Measurements from ENCODE around the gene MAD2L2. TPM values are rescaled to one million over a fixed set of nuclear protein-coding genes. Genes with fewer than 3 reads are reported as not detected.

MAD2L2 gene
- total RNA-seq, 1 experiment from 2014 or later = 127 TPM

DNA sequence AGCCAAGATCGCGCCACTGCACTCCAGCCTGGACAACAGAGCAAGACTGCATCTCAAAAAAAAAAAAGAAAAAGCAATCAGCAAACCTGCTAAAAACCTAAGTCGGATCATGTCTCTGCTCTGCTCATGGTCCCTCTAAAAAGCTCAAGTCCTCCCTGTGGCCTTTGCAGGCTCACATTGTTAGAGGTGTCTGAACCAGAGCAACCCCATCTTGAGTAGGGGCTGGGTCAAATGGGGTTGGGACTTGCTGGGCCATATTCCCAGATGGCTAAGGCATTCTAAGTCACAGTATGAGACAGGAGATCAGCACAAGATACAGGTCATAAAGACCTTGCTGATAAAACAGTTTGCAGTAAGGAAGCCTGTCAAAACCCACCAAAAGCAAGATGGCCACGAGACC is 7.6 kb upstream of the MAD2L2 start:
- H2AFZ ChIP-seq (ENCODE audit: low read length) = no peak overlapping the region
- H3K36me3 ChIP-seq (ENCODE audit: low read depth, low read length) = no peaks in the 10 kb centered on the region
- H4K20me1 ChIP-seq (ENCODE audit: low read length) = no peaks in the 10 kb centered on the region
- intact Hi-C loops (cut with micrococcal nuclease) = no loop called here
- H3K4me2 ChIP-seq (ENCODE audit: low read length) = no peak overlapping the region
- H3K4me1 ChIP-seq (ENCODE audit: insufficient read depth, low read length) = peaks cover 17% of the 10 kb centered on the region
- no peak overlapping the region for H3K9ac ChIP-seq (ENCODE audit: low read length)
- no peaks in the 10 kb centered on the region for H3K9me3 ChIP-seq (ENCODE audit: low read length)
- ChIA-PET POLR2A (ENCODE audit: unreplicated experiment) (no interaction called here), CTCF (no interaction called here)
- no peaks in the 10 kb centered on the region for H3F3A ChIP-seq (ENCODE audit: low read length, unreplicated experiment)
- ATAC-seq (no peak), DNase-seq (no peak)
- H3K27ac ChIP-seq (ENCODE audit: low read length) = no peak overlapping the region
- BruUV-seq (replicated peaks) = no TSS peak
- H3K9me2 ChIP-seq (replicated peaks; ENCODE audit: low read length) = no peaks in the 10 kb centered on the region
- no peak overlapping the region for H3K4me3 ChIP-seq (ENCODE audit: low read length)
- TF ChIP-seq, protein P1, sequence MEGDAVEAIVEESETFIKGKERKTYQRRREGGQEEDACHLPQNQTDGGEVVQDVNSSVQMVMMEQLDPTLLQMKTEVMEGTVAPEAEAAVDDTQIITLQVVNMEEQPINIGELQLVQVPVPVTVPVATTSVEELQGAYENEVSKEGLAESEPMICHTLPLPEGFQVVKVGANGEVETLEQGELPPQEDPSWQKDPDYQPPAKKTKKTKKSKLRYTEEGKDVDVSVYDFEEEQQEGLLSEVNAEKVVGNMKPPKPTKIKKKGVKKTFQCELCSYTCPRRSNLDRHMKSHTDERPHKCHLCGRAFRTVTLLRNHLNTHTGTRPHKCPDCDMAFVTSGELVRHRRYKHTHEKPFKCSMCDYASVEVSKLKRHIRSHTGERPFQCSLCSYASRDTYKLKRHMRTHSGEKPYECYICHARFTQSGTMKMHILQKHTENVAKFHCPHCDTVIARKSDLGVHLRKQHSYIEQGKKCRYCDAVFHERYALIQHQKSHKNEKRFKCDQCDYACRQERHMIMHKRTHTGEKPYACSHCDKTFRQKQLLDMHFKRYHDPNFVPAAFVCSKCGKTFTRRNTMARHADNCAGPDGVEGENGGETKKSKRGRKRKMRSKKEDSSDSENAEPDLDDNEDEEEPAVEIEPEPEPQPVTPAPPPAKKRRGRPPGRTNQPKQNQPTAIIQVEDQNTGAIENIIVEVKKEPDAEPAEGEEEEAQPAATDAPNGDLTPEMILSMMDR (conservative IDR thresholded peaks at IDR 0.05; ENCODE audit: low read depth, low read length) = no peak
- H3K27me3 ChIP-seq (ENCODE audit: low read length) = peaks cover 24% of the 10 kb centered on the region
- no peaks in the 10 kb centered on the region for H3K79me2 ChIP-seq (ENCODE audit: low read length)

DNA sequence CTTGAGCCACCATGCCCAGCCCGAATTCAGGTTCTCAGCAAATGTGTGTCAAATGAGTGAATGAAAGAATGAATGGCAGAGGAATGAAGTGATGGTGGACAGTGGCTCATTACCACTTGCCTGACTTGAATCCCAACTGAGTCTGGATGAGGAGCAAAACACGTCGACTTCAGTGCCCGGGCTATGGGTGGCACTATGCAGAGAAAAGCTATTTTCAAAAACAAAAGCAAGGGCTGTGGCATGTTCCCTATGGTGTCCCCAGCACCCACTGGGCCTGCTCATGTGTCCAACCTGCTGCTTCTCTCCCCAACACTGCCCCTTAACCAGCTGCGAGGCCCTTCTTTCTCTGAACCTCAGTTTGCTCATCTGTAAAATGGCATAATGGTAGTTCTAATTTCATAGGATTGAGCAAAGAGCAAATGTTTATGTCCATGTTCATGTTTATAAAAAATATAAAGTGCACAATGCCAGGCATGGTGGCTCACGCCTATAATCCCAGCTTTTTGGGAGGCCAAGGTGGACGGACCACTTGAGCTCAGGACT is 4.3 kb upstream of the MAD2L2 start:
- Histone ChIP-seq H4K20me1 (ENCODE audit: low read length) (no peaks in the 10 kb centered on the region), H3K9me2 (replicated peaks; ENCODE audit: low read length) (no peaks in the 10 kb centered on the region), H3K27ac (ENCODE audit: low read length) (no peak overlapping the region), H3K4me3 (ENCODE audit: low read length) (no peak overlapping the region), H3K9me3 (ENCODE audit: low read length) (no peaks in the 10 kb centered on the region), H3K9ac (ENCODE audit: low read length) (no peak overlapping the region), H3K36me3 (ENCODE audit: low read depth, low read length) (no peaks in the 10 kb centered on the region), H3K27me3 (ENCODE audit: low read length) (peaks cover 7% of the 10 kb centered on the region), H3K79me2 (ENCODE audit: low read length) (no peaks in the 10 kb centered on the region), H3F3A (ENCODE audit: low read length, unreplicated experiment) (no peaks in the 10 kb centered on the region), H3K4me1 (ENCODE audit: insufficient read depth, low read length) (peaks cover 4% of the 10 kb centered on the region; the same call in 1 of the 2 replicates), H3K4me2 (ENCODE audit: low read length) (no peak overlapping the region), H2AFZ (ENCODE audit: low read length) (no peak overlapping the region)
- intact Hi-C loops (cut with micrococcal nuclease) = no loop called here
- POLR2A ChIA-PET (ENCODE audit: unreplicated experiment) = interaction anchor here (0.7 kb wide), 1 partner anchor 211 kb away, joined by 3 read pairs; no protein-coding TSS in a partner anchor
- TF ChIP-seq EZH2phosphoT487 (IDR thresholded peaks at IDR 0.05; ENCODE audit: borderline replicate concordance, low read length) = no peak
- TF ChIP-seq, protein P1 (conservative IDR thresholded peaks at IDR 0.05; ENCODE audit: low read depth, low read length) = peak; percentile 23; the same call in 1 of the 2 replicates
- no peak for TF ChIP-seq EZH2 (IDR thresholded peaks at IDR 0.05; ENCODE audit: low read length, unreplicated experiment)
- CTCF ChIA-PET = no interaction called here
- DNase-seq = no peak
- no TSS peak for BruUV-seq (replicated peaks)
- ATAC-seq = no peak

DNA sequence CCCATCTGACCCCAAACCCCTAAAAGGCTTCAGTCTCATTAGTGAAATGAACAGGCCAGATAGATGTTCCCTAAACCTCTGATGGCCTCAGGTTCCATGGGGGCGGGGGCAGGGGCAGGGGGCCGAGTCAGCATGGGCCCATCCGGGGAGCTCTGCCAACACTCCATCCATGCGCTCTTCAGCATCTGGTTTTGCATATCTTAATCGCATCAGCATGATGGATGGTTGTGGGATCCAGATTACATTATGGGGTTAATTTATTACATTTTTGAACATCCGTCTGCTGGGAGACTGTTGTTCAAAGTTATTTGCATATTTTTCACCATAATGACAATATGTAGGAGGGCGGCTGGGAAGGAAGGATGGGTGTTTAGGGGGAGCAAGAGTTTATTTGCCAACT is 3.1 kb upstream of the MAD2L2 start:
- DNase-seq (no peak), ATAC-seq (no peak)
- Histone ChIP-seq H3K27me3 (ENCODE audit: low read length) (no peaks in the 10 kb centered on the region), H4K20me1 (ENCODE audit: low read length) (no peaks in the 10 kb centered on the region), H3K4me2 (ENCODE audit: low read length) (no peak overlapping the region), H3K9me2 (replicated peaks; ENCODE audit: low read length) (no peaks in the 10 kb centered on the region), H3K36me3 (ENCODE audit: low read depth, low read length) (no peaks in the 10 kb centered on the region), H3K27ac (ENCODE audit: low read length) (no peak overlapping the region), H3K4me1 (ENCODE audit: insufficient read depth, low read length) (peaks cover 4% of the 10 kb centered on the region; the same call in 1 of the 2 replicates), H2AFZ (ENCODE audit: low read length) (no peak overlapping the region), H3K79me2 (ENCODE audit: low read length) (no peaks in the 10 kb centered on the region), H3K4me3 (ENCODE audit: low read length) (no peak overlapping the region), H3K9me3 (ENCODE audit: low read length) (no peaks in the 10 kb centered on the region), H3F3A (ENCODE audit: low read length, unreplicated experiment) (no peaks in the 10 kb centered on the region), H3K9ac (ENCODE audit: low read length) (no peak overlapping the region)
- CTCF ChIA-PET = no interaction called here
- no TSS peak for BruUV-seq (replicated peaks)
- no peak for TF ChIP-seq EZH2phosphoT487 (IDR thresholded peaks at IDR 0.05; ENCODE audit: borderline replicate concordance, low read length)
- TF ChIP-seq EZH2 (IDR thresholded peaks at IDR 0.05; ENCODE audit: low read length, unreplicated experiment) = no peak
- TF ChIP-seq, protein P1 (conservative IDR thresholded peaks at IDR 0.05; ENCODE audit: low read depth, low read length) = no peak
- POLR2A ChIA-PET (ENCODE audit: unreplicated experiment) = no interaction called here
- intact Hi-C loops (cut with micrococcal nuclease) = no loop called here
